Retinal pigment epithelial cell (primary cell): ENCODE data around the gene TMED8.

ENCODE experiments used
- DNase-seq: peaks from one replicate; pipeline ENCODE4 v3.0.0-alpha.2; 2010; ENCODE audit warnings: low read depth
- H3K4me3 ChIP-seq: 2 replicates; pipeline ENCODE4 v1.5.1; 2011; ENCODE audit warnings: mild to moderate bottlenecking, low read length, control low read depth, moderate library complexity
- TF ChIP-seq, protein P1 (sequence below): conservative IDR thresholded peaks from 2 replicates; pipeline ENCODE4 v1.5.1; 2011; ENCODE audit warnings: low read depth, low read length, control low read depth, inconsistent platforms

TMED8 gene

GRCh38 chr14:77316195-77316505 lies 60.7 kb downstream of the TMED8 start:
- no peak for DNase-seq
- TF ChIP-seq, protein P1, sequence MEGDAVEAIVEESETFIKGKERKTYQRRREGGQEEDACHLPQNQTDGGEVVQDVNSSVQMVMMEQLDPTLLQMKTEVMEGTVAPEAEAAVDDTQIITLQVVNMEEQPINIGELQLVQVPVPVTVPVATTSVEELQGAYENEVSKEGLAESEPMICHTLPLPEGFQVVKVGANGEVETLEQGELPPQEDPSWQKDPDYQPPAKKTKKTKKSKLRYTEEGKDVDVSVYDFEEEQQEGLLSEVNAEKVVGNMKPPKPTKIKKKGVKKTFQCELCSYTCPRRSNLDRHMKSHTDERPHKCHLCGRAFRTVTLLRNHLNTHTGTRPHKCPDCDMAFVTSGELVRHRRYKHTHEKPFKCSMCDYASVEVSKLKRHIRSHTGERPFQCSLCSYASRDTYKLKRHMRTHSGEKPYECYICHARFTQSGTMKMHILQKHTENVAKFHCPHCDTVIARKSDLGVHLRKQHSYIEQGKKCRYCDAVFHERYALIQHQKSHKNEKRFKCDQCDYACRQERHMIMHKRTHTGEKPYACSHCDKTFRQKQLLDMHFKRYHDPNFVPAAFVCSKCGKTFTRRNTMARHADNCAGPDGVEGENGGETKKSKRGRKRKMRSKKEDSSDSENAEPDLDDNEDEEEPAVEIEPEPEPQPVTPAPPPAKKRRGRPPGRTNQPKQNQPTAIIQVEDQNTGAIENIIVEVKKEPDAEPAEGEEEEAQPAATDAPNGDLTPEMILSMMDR = no peak
- no peak overlapping the region for H3K4me3 ChIP-seq

GRCh38 chr14:77314539-77315457 lies 62.1 kb downstream of the TMED8 start:
- TF ChIP-seq, protein P1 = no peak
- DNase-seq = no peak
- no peak overlapping the region for H3K4me3 ChIP-seq

- DNase-seq = peak; percentile 70
- no peak overlapping the region for H3K4me3 ChIP-seq
- TF ChIP-seq, protein P1 = no peak
These were observed 62.9 kb downstream of the TMED8 start for GRCh38 chr14:77314043-77314442.

DNA sequence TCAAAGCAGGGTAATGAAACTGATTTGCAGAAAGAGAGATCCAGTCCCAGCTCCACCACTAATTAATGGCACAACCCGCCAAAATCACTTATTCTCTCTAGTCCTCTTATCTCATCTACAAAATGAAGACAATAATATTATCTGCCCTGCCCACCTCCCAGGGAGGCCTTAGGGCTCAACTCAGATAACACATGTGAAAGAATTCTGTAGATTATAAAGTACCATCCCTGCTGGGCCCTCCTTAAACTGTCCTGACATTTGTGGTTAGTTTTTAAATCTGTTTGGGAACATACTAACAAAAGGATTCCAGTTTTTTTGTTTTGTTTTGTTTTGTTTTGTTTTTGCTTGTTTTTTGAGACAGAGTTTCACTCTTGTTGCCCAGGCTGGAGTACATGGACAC lies 63.5 kb downstream of the TMED8 start:
- H3K4me3 ChIP-seq = no peak overlapping the region
- DNase-seq = no peak
- TF ChIP-seq, protein P1 = no peak

DNA sequence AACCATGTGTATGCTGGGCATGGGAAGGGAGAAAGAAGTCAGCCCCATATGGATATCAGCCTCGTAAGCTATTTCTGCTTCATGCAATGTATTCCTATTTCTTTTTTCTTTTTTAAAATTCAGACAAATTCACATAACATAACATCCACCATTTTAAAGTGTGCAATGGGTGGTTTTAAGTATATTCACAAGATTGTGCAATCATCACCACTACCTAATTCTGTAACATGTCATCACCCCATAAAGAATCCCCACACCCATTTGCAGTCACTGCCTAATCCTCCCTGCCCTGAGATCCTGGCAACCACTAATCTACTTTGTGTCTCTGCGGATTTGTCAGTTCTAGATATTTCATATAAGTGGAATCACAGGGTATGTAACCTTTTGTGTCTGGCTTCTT lies 65.7 kb downstream of the TMED8 start:
- TF ChIP-seq, protein P1 = no peak
- no peak overlapping the region for H3K4me3 ChIP-seq
- peak; percentile 72 for DNase-seq

- no peak overlapping the region for H3K4me3 ChIP-seq
- DNase-seq = no peak
- TF ChIP-seq, protein P1 = no peak
These were observed 66.9 kb downstream of the TMED8 start for GRCh38 chr14:77310026-77310425.

- no peak for DNase-seq
- H3K4me3 ChIP-seq = no peak overlapping the region
- TF ChIP-seq, protein P1 = no peak
These were observed 67.8 kb downstream of the TMED8 start for GRCh38 chr14:77309131-77309530.
